Measurements from ENCODE around the gene CLPTM1L.

Gene CLPTM1L

DNA sequence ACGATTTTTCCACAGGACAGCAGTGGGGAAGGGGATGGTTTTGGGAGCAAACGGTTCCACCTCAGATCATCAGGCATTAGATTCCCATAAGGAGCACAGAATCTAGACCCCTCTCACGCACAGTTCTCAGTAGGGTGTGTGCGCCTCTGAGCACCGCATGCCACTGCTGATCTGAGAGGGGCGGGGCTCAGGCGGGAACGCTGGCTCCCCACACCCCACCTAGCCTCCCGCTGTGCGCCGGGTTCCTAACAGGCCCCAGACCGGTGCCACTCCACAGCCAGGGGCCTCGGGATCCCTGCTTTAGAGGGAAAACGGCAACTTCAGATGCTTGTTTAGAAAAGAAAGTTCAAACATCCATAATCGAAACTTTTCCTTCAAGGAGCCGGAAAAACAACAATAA, 70.4 kb downstream of the CLPTM1L start:
- no peak for DNase-seq (ENCODE audit: low spot score)

DNA sequence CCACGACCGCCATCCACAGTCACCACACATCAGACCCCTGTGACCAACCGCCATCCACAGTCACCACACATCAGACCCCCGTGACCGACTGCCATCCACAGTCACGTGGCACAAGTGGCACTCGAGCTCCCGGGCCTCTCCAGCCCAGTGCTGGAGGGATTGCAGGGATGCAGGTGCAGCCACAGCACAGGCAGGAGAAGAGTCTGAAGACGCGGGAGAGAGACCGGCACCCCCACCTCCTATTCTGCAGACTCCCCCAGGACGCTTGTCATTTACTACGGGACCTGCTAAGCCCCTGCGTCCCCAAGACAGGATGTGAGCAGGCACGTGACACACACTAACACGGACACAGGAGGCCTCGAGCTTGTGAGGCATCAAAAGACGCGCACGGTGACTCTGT, 71.2 kb downstream of the CLPTM1L start:
- no peak for DNase-seq (ENCODE audit: low spot score)

DNA sequence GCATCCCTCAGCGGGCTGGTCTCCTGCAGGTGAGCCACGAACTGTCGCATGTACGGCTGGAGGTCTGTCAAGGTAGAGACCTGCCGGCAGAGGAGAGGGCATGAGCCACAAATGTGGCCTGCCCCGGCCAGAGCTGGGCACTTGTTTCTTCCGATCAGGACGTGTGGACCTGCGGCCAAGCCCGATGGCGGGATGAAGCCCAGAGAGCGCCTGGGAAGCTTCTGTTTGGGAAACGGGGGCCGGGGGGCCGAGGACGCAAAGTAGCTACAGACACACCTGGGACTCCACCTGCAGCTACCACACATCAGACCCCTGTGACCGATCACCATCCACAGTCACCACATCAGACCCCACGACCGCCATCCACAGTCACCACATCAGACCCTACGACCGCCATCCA, 72.7 kb downstream of the CLPTM1L start:
- DNase-seq (ENCODE audit: low spot score) = no peak

DNA sequence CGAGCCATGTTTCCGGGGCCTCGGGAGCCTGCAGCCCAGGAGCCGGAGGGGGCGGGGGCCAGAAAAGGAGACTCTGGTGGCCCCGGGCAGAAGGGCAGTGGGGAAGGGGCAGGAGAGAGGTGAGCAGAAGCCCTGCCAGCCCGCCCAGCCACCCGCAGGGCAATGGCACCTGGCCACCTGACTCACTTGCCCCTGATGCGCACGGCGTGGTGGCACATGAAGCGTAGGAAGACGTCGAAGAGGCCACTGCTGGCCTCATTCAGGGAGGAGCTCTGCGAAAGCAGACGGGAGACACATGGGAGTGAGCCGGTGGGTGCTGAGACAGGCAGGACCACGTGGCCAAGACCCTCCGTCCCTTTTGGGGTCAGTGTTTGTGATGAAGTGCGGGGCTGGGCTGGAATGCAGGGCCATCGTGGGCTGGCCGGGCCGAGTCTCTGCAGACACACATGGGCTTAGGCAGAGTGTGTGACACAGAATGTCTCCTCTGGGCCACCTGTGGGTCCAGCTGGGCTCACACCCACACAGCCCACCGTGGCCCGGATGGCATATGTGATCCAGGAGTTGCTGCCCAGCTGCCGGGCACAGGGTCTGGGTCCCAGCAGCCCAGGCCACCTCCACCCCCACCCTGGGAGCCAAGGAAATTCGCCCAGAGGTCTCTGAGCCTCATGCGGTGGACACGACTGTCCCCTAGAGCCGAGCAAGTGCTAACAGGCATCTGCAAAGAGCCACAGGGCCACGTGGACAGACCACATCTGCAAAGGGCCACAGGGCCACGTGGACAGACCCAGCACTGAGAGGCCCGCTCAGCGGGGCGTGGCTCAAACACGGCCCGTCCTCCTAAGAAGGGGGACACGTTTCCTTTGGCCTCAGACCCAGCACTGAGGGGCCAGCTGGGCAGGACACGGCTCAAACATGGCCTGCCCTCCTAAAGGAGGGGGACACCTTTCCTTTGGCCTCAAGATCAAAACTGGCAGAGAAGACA, 73.7 kb downstream of the CLPTM1L start:
- no peak for DNase-seq (ENCODE audit: low spot score)

DNA sequence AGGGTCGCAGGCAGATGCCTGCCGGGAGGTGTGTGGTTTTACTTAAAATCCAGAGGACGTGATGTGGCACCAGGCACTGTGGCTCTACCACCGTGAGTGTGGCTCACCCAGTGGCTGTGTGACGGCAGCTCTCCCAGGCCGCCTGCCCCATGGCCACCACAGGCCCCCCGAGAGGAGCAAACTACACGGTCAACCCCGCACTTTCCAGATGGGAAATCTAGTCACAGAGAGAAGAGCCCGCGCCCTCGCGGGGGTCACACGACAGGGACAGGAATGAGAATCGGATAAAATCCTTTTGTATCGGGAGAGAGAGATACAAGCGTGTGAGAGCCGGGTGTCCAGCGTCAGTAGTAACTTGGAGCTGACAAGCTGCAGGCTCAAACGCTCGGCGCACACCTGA, 74.5 kb downstream of the CLPTM1L start:
- DNase-seq (ENCODE audit: low spot score) = no peak

DNA sequence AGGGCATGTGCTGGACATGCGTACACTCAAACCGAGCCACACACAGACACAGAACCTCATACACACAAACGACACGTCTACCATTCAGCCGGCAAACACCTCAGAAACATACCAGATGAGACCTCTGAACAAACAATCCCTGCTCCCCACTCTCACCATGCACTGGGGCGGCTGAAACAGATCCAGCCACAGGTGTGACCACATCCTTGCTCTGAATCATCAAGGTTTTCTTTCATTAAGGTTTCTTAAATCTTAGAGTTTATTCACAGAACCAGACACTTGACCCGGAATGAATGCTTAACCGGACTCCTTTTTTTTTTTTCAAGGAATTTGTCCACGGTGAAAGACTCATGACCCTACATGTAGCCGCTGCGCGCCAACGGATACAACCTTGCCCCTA, 76.2 kb downstream of the CLPTM1L start:
- no peak for DNase-seq (ENCODE audit: low spot score)

DNA sequence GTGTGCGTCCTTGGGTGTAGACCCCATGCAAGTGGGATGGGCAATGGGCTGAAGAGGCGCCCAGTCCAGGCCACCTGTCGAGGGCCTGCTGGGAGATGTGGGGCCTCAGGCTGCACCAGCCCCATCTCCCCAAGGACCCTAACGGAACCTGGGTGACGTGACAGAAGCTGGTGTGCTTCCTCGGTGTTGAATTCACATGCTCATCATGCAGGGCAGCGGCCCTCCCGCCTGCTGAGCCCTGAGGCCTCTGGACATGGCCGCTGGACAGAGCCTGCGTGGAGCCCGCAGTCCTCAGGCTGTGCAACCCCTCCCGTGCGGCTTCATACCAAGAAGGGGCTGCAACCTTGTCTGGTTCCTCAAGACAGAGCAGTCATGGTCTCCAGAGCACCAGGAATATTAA, 76.8 kb downstream of the CLPTM1L start:
- no peak for DNase-seq (ENCODE audit: low spot score)
